Left lobe of liver (tissue), 2 donors: Measurements from ENCODE around the gene LSAMP. TPM values are rescaled to one million over a fixed set of nuclear protein-coding genes. Genes with fewer than 3 reads are reported as not detected.

Experiments used
- ATAC-seq: fragments of 200-7000 bp; cut with Tn5 transposase; one replicate; pipeline ENCODE4 v1.9.1; 2020; ENCODE audit warnings: mild to moderate bottlenecking, moderate library complexity
- DNase-seq: peaks from one replicate; pipeline ENCODE4 v3.0.0-alpha.2; 2020; ENCODE audit warnings: low spot score
- total RNA-seq: library from RNA; stranded (reverse); gene quantifications from one replicate; pipeline ENCODE4 v1.2.1, GENCODE V29; 2021
- donor health status: DM: no; HTN: no; CAD: no; lungs with moderate emphysema.
- donor health status: DM: no; HTN: yes; CAD: no.

The LSAMP gene
- total RNA-seq, 1 donor from 2014 or later: 0.28 TPM

- no peak for ATAC-seq
- DNase-seq: no peak
Measured at GRCh38 chr3:115986555-115987207, 458.6 kb downstream of the LSAMP start.

DNA sequence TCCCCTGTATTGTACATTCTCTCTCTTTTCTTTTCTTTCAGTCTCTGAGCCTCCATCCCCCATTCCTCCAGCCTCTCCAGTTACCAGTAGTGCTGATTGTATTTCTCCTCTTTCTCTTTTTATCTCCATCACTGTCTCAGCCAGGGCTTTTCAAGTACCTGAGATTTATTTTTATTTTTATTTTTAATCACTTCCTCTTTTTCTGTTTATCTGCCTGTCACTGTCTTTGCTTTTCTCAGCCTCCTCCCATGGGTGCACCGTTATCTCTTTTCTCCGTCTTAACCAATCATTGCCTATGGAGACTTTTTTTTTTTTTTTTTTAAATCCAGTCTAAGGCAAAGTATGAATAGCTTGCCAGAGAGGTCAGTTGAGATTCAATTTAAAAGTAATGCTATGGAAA, 462.7 kb downstream of the LSAMP start:
- ATAC-seq (no peak), DNase-seq (no peak)

DNA sequence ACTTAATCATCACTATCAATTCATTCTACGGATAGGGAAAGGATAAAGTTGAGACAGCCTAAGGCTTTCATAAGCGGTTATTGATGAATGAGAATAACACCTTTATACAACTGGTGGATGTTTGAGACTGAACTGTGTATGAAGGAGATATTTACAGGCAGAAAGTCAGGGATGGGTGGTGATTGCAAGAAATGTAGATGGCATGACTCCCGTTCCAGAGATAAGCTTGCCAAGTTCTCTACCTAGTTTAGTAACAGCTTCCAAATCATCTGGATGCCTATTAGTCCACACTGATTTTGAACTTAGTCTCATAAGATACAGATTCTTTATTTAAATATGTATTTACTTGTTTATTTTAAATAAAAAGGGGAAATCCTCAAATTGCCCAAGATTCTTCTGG, 463.2 kb downstream of the LSAMP start:
- DNase-seq (no peak), ATAC-seq (no peak)

- DNase-seq (no peak), ATAC-seq (no peak)
Measured at GRCh38 chr3:115980709-115981108, 464.6 kb downstream of the LSAMP start.

- no peak for DNase-seq
- no peak for ATAC-seq
Measured at GRCh38 chr3:115977866-115978265, 467.4 kb downstream of the LSAMP start.

GRCh38 chr3:115975796-115976195, 469.5 kb downstream of the LSAMP start:
- ATAC-seq (no peak), DNase-seq (no peak)

GRCh38 chr3:115975353-115975752, 469.9 kb downstream of the LSAMP start:
- ATAC-seq: no peak

DNA sequence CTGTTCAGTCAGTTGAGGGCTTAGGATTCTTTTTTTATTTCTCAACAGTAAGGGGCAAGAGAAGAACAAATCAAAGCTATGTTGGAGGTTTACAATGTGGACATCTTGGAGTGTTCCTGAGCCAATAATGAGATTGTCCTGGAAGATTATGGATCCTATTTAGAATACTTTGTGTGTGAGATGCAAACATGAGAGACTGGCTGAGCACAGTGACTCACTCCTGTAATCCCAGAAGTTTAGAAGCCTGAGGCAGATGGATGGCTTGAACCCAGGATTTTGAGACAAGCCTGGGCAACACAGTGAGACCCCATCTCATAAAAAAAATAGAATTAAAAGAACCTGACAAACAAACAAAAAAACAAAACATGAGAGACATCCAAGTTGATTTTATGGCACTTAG, 470.3 kb downstream of the LSAMP start:
- no peak for DNase-seq
- ATAC-seq: no peak

More at GRCh38 chr3:115975353-115975752, 469.9 kb downstream of the LSAMP start:
- DNase-seq: no peak

DNA sequence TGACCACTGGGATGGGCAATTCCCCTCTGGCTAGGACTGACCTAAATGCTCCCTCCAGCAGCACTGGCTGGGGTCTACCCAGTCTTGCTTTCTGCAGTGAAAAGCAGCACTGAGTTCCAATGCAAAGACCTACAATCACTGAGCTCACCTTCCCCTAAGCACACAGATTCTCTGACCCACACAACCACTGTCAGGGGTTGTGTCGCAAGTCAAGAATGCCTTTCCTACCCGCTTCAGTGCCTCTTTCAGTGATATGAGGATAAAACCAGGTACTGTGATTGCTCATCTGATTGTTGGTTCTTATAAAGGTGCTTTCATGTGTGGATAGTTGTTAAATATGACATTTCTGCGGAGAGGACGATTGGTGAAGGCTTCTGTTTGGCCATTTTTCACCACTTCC, 476.4 kb downstream of the LSAMP start:
- ATAC-seq: no peak
- no peak for DNase-seq

DNA sequence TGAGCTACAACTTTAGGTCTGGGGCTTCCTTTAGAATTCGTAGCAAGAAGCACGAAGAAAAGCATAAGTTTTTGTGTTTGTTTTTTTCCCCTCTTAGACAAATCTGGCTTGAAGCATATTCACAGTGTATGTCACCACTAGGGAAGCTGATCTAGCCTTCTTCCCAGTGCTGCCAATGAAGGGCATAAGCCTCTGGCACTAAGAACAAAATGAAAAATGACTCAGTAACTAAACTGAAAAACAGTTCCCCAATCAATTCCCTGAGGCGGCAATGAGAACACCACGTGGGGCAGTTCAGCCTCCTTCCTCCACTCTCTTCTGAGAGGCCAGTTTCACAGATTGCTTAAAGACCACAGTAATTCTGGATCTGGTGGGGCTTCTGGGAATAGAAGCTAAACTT, 483.9 kb downstream of the LSAMP start:
- no peak for DNase-seq
- ATAC-seq: no peak

DNA sequence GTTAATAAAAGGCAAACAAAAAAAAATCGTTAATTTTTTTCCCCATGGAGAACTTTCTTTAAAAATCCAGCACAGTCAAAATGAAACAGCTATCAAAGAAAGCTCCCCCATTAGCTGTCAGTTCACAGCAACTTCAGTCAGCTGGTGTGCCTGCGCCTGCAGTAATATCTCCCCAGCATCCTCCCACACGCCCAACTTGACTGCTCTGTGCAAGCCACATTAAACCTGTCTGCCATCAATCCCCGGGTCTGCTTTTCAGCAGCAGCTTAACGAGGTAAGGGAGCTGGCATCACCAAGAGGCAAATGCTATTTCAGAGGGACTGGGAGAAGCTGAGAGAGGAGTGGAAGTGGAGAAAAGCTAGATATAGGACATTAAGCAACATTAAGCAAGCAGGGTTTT, 484.5 kb downstream of the LSAMP start:
- ATAC-seq (no peak), DNase-seq (no peak)

DNA sequence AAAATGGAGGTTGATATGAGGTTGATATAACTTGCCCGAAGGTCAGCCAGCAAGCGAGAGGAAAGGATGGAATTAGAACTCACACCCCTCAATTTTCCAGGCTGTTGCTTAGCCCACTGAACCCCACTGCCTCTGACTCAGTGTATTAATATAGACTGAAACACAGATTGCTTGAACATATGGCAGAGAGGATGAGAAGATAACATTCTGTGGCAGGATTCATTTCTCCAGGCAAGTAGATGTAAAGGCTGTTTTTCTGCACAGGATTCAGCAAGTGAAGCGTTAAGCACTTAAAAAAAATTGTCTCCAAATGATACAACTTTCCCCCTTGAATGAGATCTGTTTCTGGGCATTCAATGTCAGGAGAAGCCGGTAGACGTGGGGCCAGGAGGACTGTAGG, 486.8 kb downstream of the LSAMP start:
- ATAC-seq (no peak), DNase-seq (no peak)

DNA sequence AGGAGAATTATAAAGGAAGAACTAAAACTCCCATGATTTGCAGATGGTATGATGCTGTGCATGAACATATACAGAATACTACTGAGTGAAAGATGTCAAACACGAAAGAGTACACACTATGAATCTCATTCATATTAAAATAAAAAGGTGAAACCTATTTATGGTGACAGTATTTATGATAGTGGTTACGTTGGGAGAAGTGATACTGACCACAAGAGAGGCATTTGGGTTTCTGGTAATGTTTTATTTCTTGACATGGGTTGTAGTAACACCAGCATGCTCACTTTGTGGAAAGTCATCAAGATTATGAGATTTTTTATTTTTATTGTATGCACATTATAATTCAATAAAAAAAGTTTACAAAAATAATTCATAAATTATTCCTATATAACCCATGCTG, 498.0 kb downstream of the LSAMP start:
- ATAC-seq: no peak
- no peak for DNase-seq

DNA sequence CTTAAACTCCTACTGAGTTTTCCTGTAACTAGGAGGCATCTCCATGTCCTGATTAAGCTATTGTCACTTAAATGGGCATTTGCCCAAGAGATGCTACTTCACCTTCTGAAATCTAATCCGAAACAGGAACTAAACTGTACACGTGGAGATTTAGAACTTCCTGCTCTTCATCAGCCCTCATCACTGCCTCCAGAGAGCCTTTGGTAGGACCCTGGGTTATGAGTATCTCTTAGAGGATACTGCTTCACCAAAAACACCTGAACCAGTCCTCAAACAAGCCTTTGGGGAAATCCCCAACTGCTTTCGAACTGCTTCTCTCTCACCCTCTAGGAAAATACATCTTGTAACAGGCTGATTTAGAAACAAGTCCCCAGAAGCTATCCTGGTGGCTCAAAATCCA, 501.7 kb downstream of the LSAMP start:
- DNase-seq: no peak
- ATAC-seq: no peak

DNA sequence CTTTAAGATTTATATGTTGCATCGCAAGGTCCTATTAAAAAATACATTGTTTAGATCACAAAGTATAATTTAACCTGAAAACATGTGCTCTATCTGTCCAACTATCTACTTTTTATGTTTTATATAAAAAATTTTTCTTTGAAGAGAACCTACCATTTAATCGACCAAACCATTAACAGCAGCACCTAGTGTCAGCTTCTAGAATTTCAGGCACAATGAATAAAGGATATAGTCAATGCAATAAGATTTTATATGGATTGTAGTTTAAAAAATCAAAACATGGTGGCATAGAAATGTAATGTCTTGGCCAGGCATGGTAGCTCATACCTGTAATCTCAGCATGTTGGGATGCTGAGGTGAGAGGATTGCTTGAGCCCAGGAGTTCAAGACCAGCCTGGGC, 508.2 kb downstream of the LSAMP start:
- ATAC-seq (no peak), DNase-seq (no peak)

- ATAC-seq (no peak), DNase-seq (no peak)
Measured at GRCh38 chr3:115932807-115933206, 512.5 kb downstream of the LSAMP start.

DNA sequence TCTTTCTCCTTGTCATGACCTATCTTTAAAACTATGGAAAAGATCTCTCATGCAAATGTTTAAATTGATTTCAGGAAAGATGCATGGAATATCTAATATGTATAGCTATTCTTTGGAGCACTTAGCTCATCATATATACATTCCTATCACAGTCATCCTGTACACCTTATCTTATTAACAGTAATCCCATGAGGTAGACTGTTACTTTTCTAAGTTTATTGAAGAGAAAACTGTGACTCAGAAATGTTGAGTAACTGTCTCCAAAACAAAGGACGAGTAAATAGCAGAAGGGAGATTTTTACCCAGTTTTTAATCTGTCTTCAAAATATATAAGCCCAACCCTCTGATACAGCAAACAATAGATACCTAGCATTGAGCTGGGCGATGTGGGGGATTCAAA, 513.7 kb downstream of the LSAMP start:
- ATAC-seq: no peak
- DNase-seq: no peak

DNA sequence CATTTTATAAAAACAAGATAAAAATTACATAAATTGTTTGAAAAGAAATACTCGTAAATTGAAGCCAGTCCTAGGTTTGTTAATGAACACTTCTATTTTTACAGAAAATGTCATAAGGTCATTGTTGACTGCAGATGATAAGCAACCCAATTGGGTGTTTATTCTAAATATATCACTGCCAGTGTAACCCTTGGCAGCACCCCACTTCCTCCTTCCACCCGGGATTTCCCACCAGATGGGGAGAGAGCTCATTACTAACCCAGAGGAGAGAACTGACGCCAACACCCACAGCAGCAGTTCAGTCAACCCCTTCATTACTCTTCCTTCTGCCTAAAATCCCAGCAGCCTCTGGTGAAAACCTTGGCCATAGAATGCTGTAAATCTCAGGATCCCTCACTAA, 514.4 kb downstream of the LSAMP start:
- ATAC-seq (no peak), DNase-seq (no peak)

DNA sequence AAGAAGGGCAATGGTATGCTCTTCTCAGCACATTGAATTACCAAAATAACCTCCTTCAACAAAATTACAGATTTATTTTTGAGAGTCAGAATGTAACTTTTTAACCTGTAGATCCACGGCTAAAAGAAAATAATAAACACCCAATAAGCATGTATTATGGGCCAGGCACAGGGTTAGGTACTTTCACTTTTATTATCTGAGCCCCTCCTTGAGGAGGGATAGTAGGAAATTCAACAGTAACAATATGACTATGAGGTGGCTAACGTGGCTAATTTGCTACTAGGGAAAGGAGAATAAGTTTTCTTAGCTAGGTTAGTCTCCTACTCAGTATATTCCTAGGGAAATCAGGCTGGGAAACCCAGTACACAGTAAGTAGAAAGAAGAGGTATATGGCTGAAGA, 515.1 kb downstream of the LSAMP start:
- DNase-seq: no peak
- no peak for ATAC-seq

- ATAC-seq (no peak), DNase-seq (no peak)
Measured at GRCh38 chr3:115928376-115928775, 516.9 kb downstream of the LSAMP start.

DNA sequence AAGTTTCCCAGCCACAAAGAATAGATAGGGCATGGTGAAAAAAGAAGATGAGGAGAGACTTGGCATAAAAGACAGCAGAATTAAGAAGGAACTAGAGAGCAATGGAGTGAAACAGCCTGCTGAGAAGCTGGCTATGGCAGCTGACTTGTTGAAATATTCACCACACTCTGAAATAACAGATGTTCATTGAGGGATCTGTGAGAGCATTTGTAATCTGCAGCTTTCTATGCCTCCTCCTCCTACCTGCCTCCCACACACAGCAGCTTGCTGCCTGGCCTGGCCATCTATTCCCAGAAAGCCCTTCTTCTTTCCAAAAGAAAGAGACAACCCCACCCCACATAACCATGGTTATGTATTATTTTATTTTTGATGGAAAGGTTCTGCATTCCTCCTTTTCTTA, 518.1 kb downstream of the LSAMP start:
- no peak for ATAC-seq
- DNase-seq: no peak

DNA sequence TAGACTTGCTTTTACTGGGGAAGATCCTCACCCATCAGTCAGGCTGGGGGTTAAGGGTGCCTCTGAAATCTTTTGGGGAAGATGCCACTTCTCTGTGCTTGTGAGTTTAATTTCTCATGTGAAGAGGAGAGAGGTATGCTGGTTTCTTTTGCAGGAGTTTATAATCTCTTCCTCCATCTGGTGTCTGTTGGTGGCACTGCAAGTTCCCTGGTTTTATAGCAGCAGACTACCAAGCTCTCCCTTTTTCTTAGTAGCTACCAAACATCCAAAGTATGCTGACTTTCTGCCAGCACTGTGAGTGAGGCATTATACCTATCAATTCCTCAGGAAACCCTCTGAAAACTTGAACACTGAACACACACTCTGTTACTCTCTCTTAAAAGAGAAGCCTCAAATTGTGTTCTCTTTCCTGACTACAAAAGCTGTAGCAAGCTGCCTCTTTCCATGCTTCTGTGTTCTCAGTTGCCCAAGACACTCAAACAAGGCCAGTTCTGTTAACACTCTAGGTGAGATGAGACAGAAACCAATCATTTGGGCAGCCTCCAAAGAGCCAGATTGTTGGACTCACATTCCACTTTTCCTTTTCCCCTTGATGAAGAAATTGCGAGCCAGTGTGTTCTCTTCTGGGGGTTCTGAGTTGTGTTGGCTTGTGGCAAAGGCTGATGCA, 522.5 kb downstream of the LSAMP start:
- DNase-seq: no peak
- peak; percentile 59 for ATAC-seq

DNA sequence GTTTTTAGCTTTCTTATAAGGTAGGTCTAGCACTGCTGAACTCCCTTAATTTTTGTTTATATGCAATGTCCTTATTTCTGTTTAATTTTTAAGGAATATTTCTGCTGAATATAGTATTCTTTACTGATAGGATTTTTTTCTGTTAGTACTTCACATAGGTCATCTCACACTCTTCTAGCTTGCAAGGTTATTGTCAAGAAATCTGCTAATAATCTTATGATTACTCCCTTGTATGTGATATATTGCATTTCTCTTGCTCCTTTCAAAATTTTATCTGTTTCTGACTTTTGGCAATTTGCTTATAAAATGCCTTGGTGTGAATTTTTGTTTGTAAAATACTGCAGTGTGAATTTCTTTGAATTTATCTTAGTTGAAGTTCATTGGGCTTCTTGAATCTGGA, 523.6 kb downstream of the LSAMP start:
- DNase-seq: no peak

More for the DNA sequence above, 523.6 kb downstream of the LSAMP start:
- ATAC-seq: no peak
